SH-SY5Y (cell line): ENCODE results near the gene DYNC2H1.

Experiments used
- GATA2 ChIP-seq: IDR thresholded peaks from 2 replicates; pipeline ENCODE4 v1.6.1; 2011; ENCODE audit warnings: mild to moderate bottlenecking, low read depth, low read length
- GATA3 ChIP-seq: IDR thresholded peaks from 2 replicates; pipeline ENCODE4 v1.6.1; 2011; ENCODE audit warnings: low read depth, mild to moderate bottlenecking, low read length, moderate library complexity

GRCh38 chr11:103274025-103274424 is 164.8 kb downstream of the DYNC2H1 start:
- TF ChIP-seq GATA3 (no peak), GATA2 (no peak)
